ENCODE measurements around the gene OAS1.

The OAS1 gene

GRCh38 chr12:112967306-112967705 is 60.5 kb downstream of the OAS1 start:
- peaks cover 0 to 10% of the 10 kb centered on the region in 2 experiments; a peak in 1 of 3 replicates for H3K36me3 ChIP-seq (ENCODE audit: control insufficient read depth in 2 of 2, insufficient read depth in 1 of 2, low read length in 2 of 2)
- CTCF ChIA-PET = no interaction called here
- POLR2A ChIA-PET = no interaction called here
- H3K4me3 ChIP-seq (ENCODE audit: low read depth, low read length) = no peak overlapping the region
- H3K9me3 ChIP-seq (ENCODE audit: control insufficient read depth, insufficient read depth, low read depth, low read length) = no peaks in the 10 kb centered on the region
- no peaks in the 10 kb centered on the region for H3K4me1 ChIP-seq (ENCODE audit: control insufficient read depth, insufficient read depth, low read length)
- no peak overlapping the region for H3K27ac ChIP-seq (ENCODE audit: extremely low read depth, low read depth, low read length)
- no peak for TF ChIP-seq KLF16 (tag by site-specific recombination; IDR thresholded peaks at IDR 0.05)
- no peak for TF ChIP-seq ZNF530 (tag by site-specific recombination; IDR thresholded peaks at IDR 0.05; ENCODE audit: low read depth)
- no peak for TF ChIP-seq PRDM10 (tag by site-specific recombination; IDR thresholded peaks at IDR 0.05)
- no peak for TF ChIP-seq ZNF2 (tag by site-specific recombination; IDR thresholded peaks at IDR 0.05)
- TF ChIP-seq ZBTB17 (tag by site-specific recombination; IDR thresholded peaks at IDR 0.05) = no peak
- TF ChIP-seq KLF17 (tag by site-specific recombination; IDR thresholded peaks at IDR 0.05) = no peak
- TF ChIP-seq ZBTB44 (tag by site-specific recombination; IDR thresholded peaks at IDR 0.05) = no peak
- no peak for TF ChIP-seq FEZF1 (tag by site-specific recombination; IDR thresholded peaks at IDR 0.05)
- no peak for TF ChIP-seq ZNF133 (tag by site-specific recombination; IDR thresholded peaks at IDR 0.05)
- no peak for TF ChIP-seq ZNF24 (tag by site-specific recombination; IDR thresholded peaks at IDR 0.05)
- no peak for TF ChIP-seq ZNF18 (tag by site-specific recombination; IDR thresholded peaks at IDR 0.05)
- TF ChIP-seq ZNF221 (tag by site-specific recombination; IDR thresholded peaks at IDR 0.05; ENCODE audit: borderline replicate concordance) = no peak
- no peak for TF ChIP-seq TRIM28 (IDR thresholded peaks at IDR 0.05; ENCODE audit: borderline replicate concordance, low read length)
- TF ChIP-seq ZNF426 (tag by site-specific recombination; IDR thresholded peaks at IDR 0.05) = no peak
- TF ChIP-seq ZNF174 (tag by site-specific recombination; IDR thresholded peaks at IDR 0.05) = no peak
- no peak for TF ChIP-seq ZNF433 (tag by site-specific recombination; IDR thresholded peaks at IDR 0.05; ENCODE audit: low read depth)
- TF ChIP-seq ZNF19 (tag by site-specific recombination; IDR thresholded peaks at IDR 0.05; ENCODE audit: low read depth) = no peak

- H3K9me3 ChIP-seq (ENCODE audit: control insufficient read depth, insufficient read depth, low read depth, low read length) = no peaks in the 10 kb centered on the region
- H3K4me1 ChIP-seq (ENCODE audit: control insufficient read depth, insufficient read depth, low read length) = no peaks in the 10 kb centered on the region
- CTCF ChIA-PET = no interaction called here
- no peak overlapping the region for H3K4me3 ChIP-seq (ENCODE audit: low read depth, low read length)
- POLR2A ChIA-PET = no interaction called here
- H3K36me3 ChIP-seq (ENCODE audit: control insufficient read depth in 2 of 2, insufficient read depth in 1 of 2, low read length in 2 of 2) = peaks cover 0 to 10% of the 10 kb centered on the region in 2 experiments; a peak in 1 of 3 replicates
- H3K27ac ChIP-seq (ENCODE audit: extremely low read depth, low read depth, low read length) = no peak overlapping the region
- TF ChIP-seq KLF8 (tag by site-specific recombination; IDR thresholded peaks at IDR 0.05) (no peak), ZBTB49 (tag by site-specific recombination; IDR thresholded peaks at IDR 0.05; ENCODE audit: low read depth) (no peak), ZNF555 (tag by site-specific recombination; conservative IDR thresholded peaks at IDR 0.05) (no peak), SCRT1 (tag by site-specific recombination; IDR thresholded peaks at IDR 0.05; ENCODE audit: borderline replicate concordance) (no peak), ZNF621 (tag by site-specific recombination; IDR thresholded peaks at IDR 0.05) (no peak), ZNF292 (tag by site-specific recombination; IDR thresholded peaks at IDR 0.05; ENCODE audit: borderline replicate concordance, low read depth) (no peak), ZNF692 (tag by site-specific recombination; IDR thresholded peaks at IDR 0.05) (no peak), ZNF10 (tag by site-specific recombination; IDR thresholded peaks at IDR 0.05) (no peak), ZNF174 (tag by site-specific recombination; IDR thresholded peaks at IDR 0.05) (no peak)
Observed at GRCh38 chr12:112967858-112968257, 61.1 kb downstream of the OAS1 start.
